HepG2 (cell line): ENCODE measurements around the gene EIF4A3.

Source experiments
- CBX5 ChIP-seq: sonication (generic); formaldehyde crosslinking; IDR thresholded peaks from 2 replicates; pipeline ENCODE4 v1.4.0; 2020; ENCODE audit warnings: missing genetic modification reagents, borderline replicate concordance
- NBN ChIP-seq: fragments of 450-650 bp; conservative IDR thresholded peaks from 2 replicates; pipeline ENCODE4 v1.6.1; 2017
- NFYB ChIP-seq: sonication (generic); formaldehyde crosslinking; IDR thresholded peaks from 2 replicates; pipeline ENCODE4 v1.4.0; 2020; ENCODE audit warnings: missing genetic modification reagents
- PHF5A ChIP-seq: IDR thresholded peaks from one replicate; pipeline ENCODE4 v1.6.1; 2018; ENCODE audit warnings: low read depth, missing genetic modification reagents; ENCODE audit not compliant: unreplicated experiment
- POLR2AphosphoS5 ChIP-seq: IDR thresholded peaks from 2 replicates; pipeline ENCODE4 v1.6.1; 2012; ENCODE audit warnings: low read depth, low read length
- PRPF4 ChIP-seq: fragments of 200-400 bp; formaldehyde crosslinking; IDR thresholded peaks from 2 replicates; pipeline ENCODE4 v1.6.1; 2016; ENCODE audit warnings: low read length, low read depth; ENCODE audit not compliant: poor library complexity, severe bottlenecking
- RBFOX2 ChIP-seq: fragments of 200-400 bp; formaldehyde crosslinking; IDR thresholded peaks from 2 replicates; pipeline ENCODE4 v1.6.1; 2017; ENCODE audit warnings: low read depth, mild to moderate bottlenecking, low read length
- TP53 ChIP-seq: sonication (generic); formaldehyde crosslinking; conservative IDR thresholded peaks from 2 replicates; pipeline ENCODE4 v1.4.0; 2020; ENCODE audit warnings: missing genetic modification reagents
- ZNF703 ChIP-seq: sonication (generic); formaldehyde crosslinking; IDR thresholded peaks from 2 replicates; pipeline ENCODE4 v1.5.1; 2020; ENCODE audit warnings: missing genetic modification reagents, mild to moderate bottlenecking, moderate library complexity, borderline replicate concordance
- ZNF780A ChIP-seq: sonication (generic); formaldehyde crosslinking; IDR thresholded peaks from 2 replicates; pipeline ENCODE4 v1.8.0; 2022; ENCODE audit warnings: mild to moderate bottlenecking, missing genetic modification reagents, moderate library complexity
- TF ChIP-seq, protein P1 (sequence below): sonication (generic); formaldehyde crosslinking; IDR thresholded peaks from 2 replicates; pipeline ENCODE4 v1.4.0; 2020; ENCODE audit warnings: missing genetic modification reagents, low read depth, mild to moderate bottlenecking, borderline replicate concordance
- TF ChIP-seq, protein P2 (sequence below): sonication (generic); formaldehyde crosslinking; IDR thresholded peaks from 2 replicates; pipeline ENCODE4 v1.5.0; 2020; ENCODE audit warnings: missing genetic modification reagents

DNA sequence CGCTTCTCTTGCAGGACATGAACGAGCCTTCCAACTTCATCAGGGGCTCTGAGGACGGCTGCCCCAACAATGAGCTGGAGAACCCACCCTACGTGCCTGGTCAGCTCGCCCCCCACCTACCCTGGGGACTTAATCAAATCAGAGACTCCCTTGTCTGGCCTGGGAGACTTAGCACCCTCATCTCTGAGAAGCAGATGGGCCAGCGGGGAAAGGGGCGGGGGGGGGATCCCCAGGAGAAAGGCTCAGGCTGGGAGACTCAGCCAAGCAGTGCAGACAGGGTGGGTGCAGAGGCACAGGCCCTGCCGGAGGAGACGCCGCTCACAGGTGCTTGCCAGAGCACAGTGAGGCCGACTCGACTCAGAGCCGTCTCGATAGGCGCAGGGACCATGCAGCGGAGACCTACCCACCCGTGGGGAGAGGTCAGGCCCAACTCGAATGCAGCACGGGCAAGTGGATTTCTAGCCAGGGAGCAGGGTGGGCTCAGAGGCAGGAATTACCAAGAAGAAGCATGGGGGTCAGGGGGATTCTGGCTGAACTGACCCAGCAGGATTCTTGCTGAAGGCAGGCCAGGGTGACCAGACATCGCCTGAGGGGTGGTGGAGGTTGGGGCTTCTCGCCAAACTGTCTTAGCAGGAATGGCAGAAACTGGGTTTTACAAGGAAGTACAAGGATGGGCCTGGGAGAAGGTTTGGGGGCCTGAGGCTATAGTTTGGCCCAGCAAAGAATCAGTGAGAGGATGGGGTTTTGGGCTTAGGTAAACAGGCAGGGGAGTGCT is 35.8 kb downstream of the EIF4A3 start:
- TF ChIP-seq TP53 (CRISPR knock-in tag), result no peak
- TF ChIP-seq, protein P1, sequence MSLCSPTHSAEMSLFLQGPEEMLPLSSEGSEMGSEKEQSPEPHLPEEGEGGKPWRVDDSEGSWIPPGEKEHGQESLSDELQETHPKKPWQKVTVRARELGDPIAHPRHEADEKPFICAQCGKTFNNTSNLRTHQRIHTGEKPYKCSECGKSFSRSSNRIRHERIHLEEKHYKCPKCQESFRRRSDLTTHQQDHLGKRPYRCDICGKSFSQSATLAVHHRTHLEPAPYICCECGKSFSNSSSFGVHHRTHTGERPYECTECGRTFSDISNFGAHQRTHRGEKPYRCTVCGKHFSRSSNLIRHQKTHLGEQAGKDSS, result no peak
- no peak for TF ChIP-seq PRPF4
- TF ChIP-seq CBX5 (CRISPR knock-in tag), result no peak
- TF ChIP-seq PHF5A (CRISPR knock-in tag), result no peak
- TF ChIP-seq ZNF780A (CRISPR knock-in tag), result no peak
- TF ChIP-seq NFYB, result no peak
- TF ChIP-seq POLR2AphosphoS5, result no peak
- TF ChIP-seq, protein P2, sequence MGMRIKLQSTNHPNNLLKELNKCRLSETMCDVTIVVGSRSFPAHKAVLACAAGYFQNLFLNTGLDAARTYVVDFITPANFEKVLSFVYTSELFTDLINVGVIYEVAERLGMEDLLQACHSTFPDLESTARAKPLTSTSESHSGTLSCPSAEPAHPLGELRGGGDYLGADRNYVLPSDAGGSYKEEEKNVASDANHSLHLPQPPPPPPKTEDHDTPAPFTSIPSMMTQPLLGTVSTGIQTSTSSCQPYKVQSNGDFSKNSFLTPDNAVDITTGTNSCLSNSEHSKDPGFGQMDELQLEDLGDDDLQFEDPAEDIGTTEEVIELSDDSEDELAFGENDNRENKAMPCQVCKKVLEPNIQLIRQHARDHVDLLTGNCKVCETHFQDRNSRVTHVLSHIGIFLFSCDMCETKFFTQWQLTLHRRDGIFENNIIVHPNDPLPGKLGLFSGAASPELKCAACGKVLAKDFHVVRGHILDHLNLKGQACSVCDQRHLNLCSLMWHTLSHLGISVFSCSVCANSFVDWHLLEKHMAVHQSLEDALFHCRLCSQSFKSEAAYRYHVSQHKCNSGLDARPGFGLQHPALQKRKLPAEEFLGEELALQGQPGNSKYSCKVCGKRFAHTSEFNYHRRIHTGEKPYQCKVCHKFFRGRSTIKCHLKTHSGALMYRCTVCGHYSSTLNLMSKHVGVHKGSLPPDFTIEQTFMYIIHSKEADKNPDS (CRISPR knock-in tag), result no peak
- no peak for TF ChIP-seq NBN
- no peak for TF ChIP-seq ZNF703 (CRISPR knock-in tag)
- no peak for TF ChIP-seq RBFOX2
